K562 (cell line): ENCODE measurements around the gene GPR37. TPM values are rescaled to one million over a fixed set of nuclear protein-coding genes. Genes with fewer than 3 reads are reported as not detected.

Source experiments
- ATAC-seq: fragments of 200-7000 bp; cut with Tn5 transposase; 3 replicates; pipeline ENCODE4 v1.9.1; 2020; ENCODE audit warnings: moderate library complexity
- BruUV-seq: library from RNA; stranded (reverse); fragments of 400-500 nt; replicated peaks from 2 replicates; lab custom pipeline; 2021; lab: Mats Ljungman, UMichigan
- CTCF ChIA-PET: fragments of 300-600 bp; formaldehyde crosslinking; extraction: SDS; loops from one replicate; lab custom pipeline; 2021; ENCODE audit warnings: low intra/inter-chr PET ratio; lab: Yijun Ruan, JAX
- POLR2A ChIA-PET: fragments of 300-600, 350-650 bp; sonication (Branson Sonifier 250); formaldehyde crosslinking; extraction: SDS; loops from one replicate; lab custom pipeline; 2021; ENCODE audit warnings: antibody characterized with exemption, inconsistent platforms; lab: Yijun Ruan, JAX
- DNase-seq, 4 experiments: peaks; one replicate each; pipeline versions ENCODE4 v3.0.0 to v3.0.0-alpha.2; 2011 to 2018; ENCODE audit warnings: low spot score in 3 of 4, mixed read lengths in 3 of 4; ENCODE audit errors: extremely low read depth in 1 of 4
- FAIRE-seq: peaks from 2 replicates; lab custom pipeline; 2011; peaks lifted over from hg19 to GRCh38; lab: Jason Lieb, UNC
- H2AFZ ChIP-seq: 2 replicates; pipeline ENCODE4 v1.6.0; 2011; ENCODE audit warnings: low read depth, low read length, control low read depth, inconsistent platforms
- H3K27ac ChIP-seq: fragments of 200-600 bp; 3 replicates; pipeline ENCODE4 v1.8.0; 2011; ENCODE audit warnings: low read depth, mild to moderate bottlenecking, control low read depth, inconsistent platforms, low read length, moderate library complexity, mixed read lengths; ENCODE audit errors: extremely low read depth
- H3K27me3 ChIP-seq, 2 experiments: fragments of 300-600 bp in 1 of 2; 2 replicates in 1 of 2; 3 replicates in 1 of 2; pipeline versions ENCODE4 v1.6.0 to v1.8.0; 2011; ENCODE audit warnings: inconsistent platforms in 2 of 2, low read length in 2 of 2, mild to moderate bottlenecking in 1 of 2, mixed read lengths in 1 of 2, moderate library complexity in 1 of 2; ENCODE audit not compliant: control insufficient read depth in 2 of 2, insufficient read depth in 2 of 2
- H3K36me3 ChIP-seq: fragments of 300-600 bp; 3 replicates; pipeline ENCODE4 v1.8.0; 2011; ENCODE audit warnings: mild to moderate bottlenecking, low read length, inconsistent platforms; ENCODE audit not compliant: control insufficient read depth, insufficient read depth
- H3K4me1 ChIP-seq, 2 experiments: fragments of 200-600 bp in 1 of 2; replicated peaks in 1 of 2; 2 replicates in 1 of 2; 3 replicates in 1 of 2; pipeline versions ENCODE4 v1.5.1 to v1.8.0; 2011; ENCODE audit warnings: inconsistent platforms in 2 of 2, low read length in 2 of 2, mild to moderate bottlenecking in 1 of 2, mixed read lengths in 1 of 2, moderate library complexity in 1 of 2; ENCODE audit not compliant: control insufficient read depth in 2 of 2, insufficient read depth in 2 of 2
- H3K4me2 ChIP-seq: 2 replicates; pipeline ENCODE4 v1.6.1; 2011; ENCODE audit warnings: low read length, control low read depth, inconsistent platforms, mixed read lengths; ENCODE audit not compliant: insufficient read depth
- H3K4me3 ChIP-seq: fragments of 200-600 bp; sonication (generic), shearing (Covaris generic); 2 replicates; pipeline ENCODE4 v1.5.1; 2016; ENCODE audit warnings: control low read depth, inconsistent platforms
- H3K79me2 ChIP-seq: fragments of 200-600 bp; 3 replicates; pipeline ENCODE4 v1.8.0; 2011; ENCODE audit warnings: low read length, inconsistent platforms; ENCODE audit not compliant: control insufficient read depth, insufficient read depth
- H3K9ac ChIP-seq, 2 experiments: 2 replicates each; pipeline versions ENCODE4 v1.6.0 to v1.6.1; 2011; ENCODE audit warnings: low read depth in 2 of 2, low read length in 2 of 2, control low read depth in 1 of 2, inconsistent platforms in 1 of 2, mild to moderate bottlenecking in 1 of 2, mixed read lengths in 1 of 2; ENCODE audit not compliant: insufficient read depth in 1 of 2
- H3K9me1 ChIP-seq: one replicate; pipeline ENCODE4 v1.6.0; 2011; ENCODE audit warnings: inconsistent platforms, mild to moderate bottlenecking, low read length, moderate library complexity; ENCODE audit not compliant: control insufficient read depth, insufficient read depth
- H3K9me3 ChIP-seq: replicated peaks from 2 replicates; pipeline ENCODE4 v1.5.1; 2011; ENCODE audit warnings: low read depth, low read length, inconsistent platforms; ENCODE audit not compliant: control insufficient read depth, insufficient read depth
- H4K20me1 ChIP-seq: replicated peaks from 2 replicates; pipeline ENCODE4 v1.6.1; 2011; ENCODE audit warnings: low read length, inconsistent platforms, mixed read lengths; ENCODE audit not compliant: control insufficient read depth, insufficient read depth
- CEBPB ChIP-seq: fragments of 450-650 bp; IDR thresholded peaks from 2 replicates; pipeline ENCODE4 v1.6.1; 2016; ENCODE audit warnings: missing genetic modification characterization, missing compliant biosample characterization
- CHD2 ChIP-seq: IDR thresholded peaks from 2 replicates; pipeline ENCODE4 v1.6.1; 2011; ENCODE audit warnings: low read depth, low read length
- CHD4 ChIP-seq: fragments of 200-600 bp; sonication (generic); IDR thresholded peaks from 3 replicates; pipeline ENCODE4 v1.6.1; 2012; ENCODE audit warnings: low read depth, mild to moderate bottlenecking, mixed read lengths, low read length, inconsistent platforms; ENCODE audit not compliant: insufficient read depth, insufficient replicate concordance, poor library complexity, severe bottlenecking
- WGBS: fragments of 100-300 bp; shearing (Covaris generic); methylation state at CpG from one replicate; pipeline ENCODE4 v1.1.6; 2016; ENCODE audit warnings: low coverage, mixed read lengths; ENCODE audit not compliant: insufficient coverage; ENCODE audit errors: missing lambda C conversion rate; 5-methylcytosine and 5-hydroxymethylcytosine counted together
- in situ Hi-C: fragments of 300-500 bp; cut with MboI; formaldehyde crosslinking; loops from 4 replicates; pipeline ENCODE4 v1.15.0; 2018; ENCODE audit warnings: inconsistent platforms, mixed read lengths
- intact Hi-C: fragments of 100-400 bp; cut with micrococcal nuclease; formaldehyde crosslinking; loops from 2 replicates; pipeline ENCODE4 v1.14.2; 2022
- polyA plus RNA-seq, 8 experiments: library from polyadenylated mRNA; depleted of rRNA in 4 of 8; stranded (reverse) in 5 of 8; unstranded in 3 of 8; fragments of >200 nt; fragmentation: Nextera tagmentation in 2 of 8; fragmentation: Illumina TruSeq in 1 of 8; extraction: Ambion mirVana in 2 of 8; extraction: Trizol in 1 of 8; gene quantifications; 2 replicates each; pipeline versions ENCODE4 v1.2.1 to v1.2.3, GENCODE V29; 2011 to 2014; ENCODE audit warnings: inconsistent platforms in 1 of 8, missing spikeins in 1 of 8
- total RNA-seq, 7 experiments: library from RNA; depleted of rRNA in 6 of 7; stranded (reverse); fragments of >200 nt in 6 of 7; fragmentation: Illumina TruSeq in 2 of 7; extraction: Trizol in 2 of 7; gene quantifications; 2 replicates each; pipeline versions ENCODE4 v1.2.1 to v1.2.3, GENCODE V29; 2011 to 2021; ENCODE audit warnings: low replicate concordance in 1 of 7

Gene GPR37
- total and polyA plus RNA-seq, 9 of the 15 experiments (the other 6 are each of a cell fraction or from before 2014, with no cell fraction given): 0.03 TPM; not detected in 8

- no peak for TF ChIP-seq CEBPB (tag)
- TF ChIP-seq CHD4: no peak
- peak; percentile 53; the same call in 1 of the 2 replicates for TF ChIP-seq CHD2
- no TSS peak for BruUV-seq
- ATAC-seq: peak; percentile 69
- FAIRE-seq: no peak
- 3% methylated on average over 6 of the region's 6 CpGs for WGBS
- Histone ChIP-seq H3K9ac (no peak overlapping the region), H3K36me3 (no peaks in the 10 kb centered on the region), H3K9me3 (no peaks in the 10 kb centered on the region), H3K9me1 (no peaks in the 10 kb centered on the region), H3K4me2 (no peak overlapping the region), H2AFZ (peak overlapping the region; percentile 72), H3K4me1 (no peaks in the 10 kb centered on the region; a peak in 1 of 5 replicates), H3K27ac (no peak overlapping the region), H3K79me2 (no peaks in the 10 kb centered on the region), H4K20me1 (no peaks in the 10 kb centered on the region), H3K4me3 (no peak overlapping the region), H3K27me3 (no peaks in the 10 kb centered on the region; a peak in 1 of 5 replicates)
- intact Hi-C loops: loop anchor here (1.0 to 5.0 kb wide), 7 partner anchors 71 to 1205 kb away; no protein-coding TSS in a partner anchor
- POLR2A ChIA-PET: interaction anchor here (1.3 kb wide), 1 partner anchor 9 kb away, joined by 3 read pairs; no protein-coding TSS in a partner anchor
- in situ Hi-C loops: no loop called here
- CTCF ChIA-PET: interaction anchor here (0.6 to 0.9 kb wide), 3 partner anchors 70 to 631 kb away, joined by 3 to 5 read pairs (median 3); no protein-coding TSS in a partner anchor
- peak in 1 of 4 experiments; percentile 13 for DNase-seq
Observed at GRCh38 chr7:124785994-124786393, 20.4 kb upstream of the GPR37 start.
